Activated CD4-positive, alpha-beta T cell treated with anti-CD3 and anti-CD28 coated beads for 48 hours (primary cell): ENCODE data around the gene ISLR.

Experiments
- DNase-seq: peaks from one replicate; pipeline ENCODE4 v3.0.0-alpha.2; 2020

Gene ISLR

DNA sequence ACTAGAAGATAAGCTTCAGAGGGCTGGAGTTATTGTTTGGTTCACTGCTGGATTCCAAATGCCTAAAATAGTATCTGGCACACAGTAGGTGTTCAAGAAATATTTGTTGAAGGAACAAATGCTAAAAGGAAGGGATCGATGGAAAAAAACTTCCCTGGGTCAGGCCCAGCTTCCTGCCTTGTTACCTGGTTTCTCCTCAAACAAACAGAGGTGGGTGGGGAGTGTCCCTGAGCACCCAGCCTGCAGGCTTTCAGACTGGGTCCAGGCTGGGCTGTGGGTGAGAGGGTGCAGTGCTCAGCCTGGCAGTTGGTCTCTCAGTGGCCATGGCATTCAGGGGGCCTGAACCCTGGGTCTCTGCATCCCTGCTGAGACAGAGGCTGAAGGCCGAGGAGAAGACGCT is 43.4 kb downstream of the ISLR start:
- DNase-seq: no peak

DNA sequence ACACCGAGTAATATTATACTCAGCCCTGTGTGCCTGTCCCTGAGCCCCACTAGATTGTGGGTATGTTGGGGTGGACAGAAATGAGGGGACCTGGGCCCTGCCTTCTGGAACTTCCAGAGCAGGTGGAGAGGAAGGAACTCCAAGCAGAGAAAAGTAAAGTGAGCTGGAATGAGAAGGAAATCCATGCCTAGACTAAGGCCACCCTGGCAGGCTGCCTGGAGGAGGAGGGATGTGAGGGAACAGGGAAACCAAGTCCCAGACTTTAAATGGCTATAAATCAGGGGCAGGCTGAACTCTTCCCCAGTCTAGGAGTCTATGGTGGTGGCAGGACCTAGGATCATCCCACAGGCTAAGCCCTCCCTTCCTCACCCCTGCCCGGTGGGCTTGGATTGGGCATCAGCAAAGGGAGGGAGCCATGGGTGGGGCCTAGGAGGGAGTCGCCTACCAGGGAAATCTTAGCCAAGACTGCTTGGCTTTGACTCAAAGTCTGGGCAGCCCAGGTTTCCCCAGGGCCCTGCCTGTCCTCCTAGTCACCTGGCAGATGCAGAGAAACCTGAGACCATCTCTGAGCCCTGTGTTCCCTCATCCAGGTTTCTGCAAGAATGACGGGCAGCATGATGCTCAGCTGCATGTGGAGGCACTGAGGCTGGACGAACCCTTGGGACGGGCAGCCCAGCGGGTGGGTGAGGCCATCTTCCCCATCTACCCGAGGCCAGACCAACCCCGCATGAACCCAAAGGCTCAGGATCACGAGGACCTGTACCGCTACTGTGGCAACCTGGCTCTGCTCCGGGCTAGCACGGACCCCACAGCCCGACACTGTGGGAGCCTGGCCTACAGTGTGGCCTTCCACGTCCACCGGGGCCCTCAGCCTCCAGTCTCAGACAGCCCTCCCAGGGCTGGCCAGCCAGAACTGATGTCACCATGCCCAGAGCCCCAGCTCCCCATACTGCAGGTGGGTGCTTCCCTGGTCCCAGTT is 44.7 kb downstream of the ISLR start:
- DNase-seq: no peak

DNA sequence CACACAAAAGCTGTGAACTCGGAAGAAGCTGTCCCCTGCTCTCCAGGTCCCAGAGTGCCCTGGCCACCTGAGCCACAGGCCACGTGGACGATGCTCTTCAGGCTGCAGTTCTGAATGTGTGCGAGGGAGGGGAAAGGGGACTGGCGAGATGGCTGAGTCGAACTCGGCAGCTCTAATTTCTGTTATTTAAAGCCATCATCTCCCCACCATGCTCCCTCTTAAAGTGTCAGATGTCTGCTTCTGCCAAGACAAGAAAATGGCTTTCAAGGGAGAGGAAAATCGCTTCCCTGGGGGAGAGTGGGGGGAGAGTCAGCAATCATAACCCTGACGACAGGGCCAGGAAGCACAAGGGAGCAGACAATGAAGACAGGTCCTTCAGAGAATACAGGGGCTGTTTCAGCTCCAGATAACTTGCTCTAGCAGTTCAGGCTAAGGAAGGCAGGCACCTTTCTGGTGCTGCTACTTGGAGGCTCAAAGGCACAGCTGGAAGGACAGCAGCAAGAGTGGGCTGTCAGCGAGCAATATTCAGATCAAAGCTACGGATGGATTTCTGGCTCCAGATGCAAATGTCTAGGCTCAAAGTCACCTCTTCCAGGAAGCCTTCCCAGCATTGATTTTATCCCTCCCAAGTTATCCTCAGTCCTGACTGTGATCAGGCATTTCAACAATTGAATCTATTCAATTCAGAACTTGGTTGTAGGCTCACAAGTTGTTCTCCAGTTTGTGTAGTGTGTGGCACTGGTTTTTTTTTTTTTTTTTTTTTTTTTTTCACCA is 47.2 kb downstream of the ISLR start:
- no peak for DNase-seq

DNA sequence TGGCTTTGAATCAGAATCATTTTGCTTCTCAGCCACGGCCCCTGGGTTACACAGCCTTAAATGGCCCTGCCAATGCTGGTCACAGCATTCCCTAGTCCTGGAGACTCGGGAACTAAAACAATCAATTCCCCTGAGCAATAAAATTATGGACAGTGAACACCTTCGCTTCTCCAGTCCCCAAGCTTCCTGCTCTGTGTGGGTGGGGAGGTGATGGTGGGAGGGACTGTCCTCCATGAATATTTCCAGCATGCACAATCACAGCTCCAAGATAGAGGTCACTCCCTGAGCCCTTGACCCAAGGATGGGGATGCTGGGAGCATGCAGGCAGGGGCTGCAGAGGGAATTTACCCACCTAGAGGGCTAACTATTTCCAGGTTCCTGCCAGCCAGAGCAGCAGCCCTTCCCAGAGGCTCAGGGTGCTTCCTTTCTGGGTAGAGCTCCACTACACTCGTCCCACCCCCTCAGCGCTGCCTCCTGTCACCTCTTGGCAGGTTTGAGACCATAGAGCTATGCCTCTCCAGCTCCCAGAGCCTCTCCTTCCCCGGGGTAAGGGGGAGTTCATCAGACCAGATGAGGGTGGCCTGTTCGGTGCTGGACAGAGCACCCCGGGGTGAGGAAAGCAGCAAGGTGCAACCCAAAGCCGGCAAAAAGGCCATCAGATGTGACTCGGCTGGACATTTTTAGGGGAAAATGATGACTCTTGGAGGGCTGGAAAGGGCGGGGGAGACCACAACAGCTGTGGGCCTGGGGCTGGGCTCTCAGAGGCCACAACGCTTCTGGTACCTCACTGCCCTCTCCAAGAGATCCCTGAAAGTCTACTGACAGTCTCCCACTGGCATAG is 48.1 kb downstream of the ISLR start:
- no peak for DNase-seq

DNA sequence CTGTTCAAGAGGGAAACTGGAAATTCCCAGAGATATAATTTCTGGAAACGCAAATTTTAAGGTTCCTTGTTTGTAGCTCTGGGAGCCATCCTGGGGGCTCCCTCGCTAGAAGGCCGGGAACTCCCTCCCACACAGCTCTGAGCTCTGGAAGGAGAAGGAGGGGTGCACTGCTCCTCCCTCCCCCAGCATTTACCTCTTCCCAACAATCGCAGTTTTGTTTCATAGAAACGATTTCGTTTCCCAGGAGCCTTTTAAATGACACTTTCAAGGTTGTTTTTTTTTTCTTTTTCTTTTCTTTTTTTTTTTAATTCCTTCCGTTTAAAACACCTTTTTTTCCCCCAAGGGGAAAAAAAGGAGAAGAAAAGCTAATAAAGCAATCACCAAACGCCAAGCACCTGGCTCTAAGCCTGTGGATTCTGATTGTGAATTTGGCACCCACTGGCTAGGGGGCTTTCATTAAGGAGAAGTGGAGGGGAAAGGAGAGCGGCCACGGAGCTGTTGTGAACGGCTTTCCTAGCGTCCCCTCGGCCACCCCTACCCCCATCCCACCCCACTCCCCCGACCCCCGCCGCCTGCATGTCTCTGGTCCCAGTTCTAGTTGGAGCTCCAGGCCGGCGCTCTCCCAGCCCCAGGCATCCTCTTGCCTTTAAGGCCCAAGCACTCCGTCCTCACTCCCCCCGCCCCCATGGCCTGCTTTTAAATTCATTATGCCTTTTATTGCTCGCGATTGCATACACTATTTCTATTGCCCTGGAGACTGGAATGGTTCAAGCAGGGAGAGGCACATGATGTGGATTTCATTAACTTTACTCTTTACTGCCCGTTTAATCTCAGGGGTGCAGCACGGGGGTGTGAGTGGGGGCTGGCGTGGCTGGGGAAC is 49.0 kb downstream of the ISLR start:
- no peak for DNase-seq

DNA sequence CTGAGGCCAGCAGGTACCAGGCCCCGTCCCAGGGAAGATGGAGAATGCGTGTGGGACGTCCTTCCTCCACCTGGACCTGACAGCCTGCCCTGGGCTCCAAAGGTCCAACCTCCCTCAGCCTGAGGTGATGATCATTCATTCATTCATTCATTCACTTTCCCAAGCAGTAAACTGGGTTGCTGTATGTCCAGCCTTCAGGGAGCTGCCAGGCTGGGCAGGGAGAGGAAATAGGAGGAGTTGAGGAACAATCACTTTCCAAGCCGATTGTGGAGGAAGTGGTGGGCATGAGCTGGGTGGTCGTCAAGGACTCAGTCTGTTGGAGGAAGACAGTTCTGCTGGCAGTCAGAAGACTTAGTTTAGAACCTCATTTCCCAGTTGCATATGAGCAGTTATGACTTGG is 52.4 kb downstream of the ISLR start:
- no peak for DNase-seq
